Measurements from ENCODE around the gene R3HDML.

GRCh38 chr20:44370639-44371218, 33.9 kb downstream of the R3HDML start:
- TF ChIP-seq POLR2AphosphoS5 (IDR thresholded peaks at IDR 0.05; ENCODE audit: insufficient read depth in 1 of 2, low read depth in 1 of 2) (no peak), POLR2A (IDR thresholded peaks at IDR 0.05) (no peak)
- TF ChIP-seq, protein P1, sequence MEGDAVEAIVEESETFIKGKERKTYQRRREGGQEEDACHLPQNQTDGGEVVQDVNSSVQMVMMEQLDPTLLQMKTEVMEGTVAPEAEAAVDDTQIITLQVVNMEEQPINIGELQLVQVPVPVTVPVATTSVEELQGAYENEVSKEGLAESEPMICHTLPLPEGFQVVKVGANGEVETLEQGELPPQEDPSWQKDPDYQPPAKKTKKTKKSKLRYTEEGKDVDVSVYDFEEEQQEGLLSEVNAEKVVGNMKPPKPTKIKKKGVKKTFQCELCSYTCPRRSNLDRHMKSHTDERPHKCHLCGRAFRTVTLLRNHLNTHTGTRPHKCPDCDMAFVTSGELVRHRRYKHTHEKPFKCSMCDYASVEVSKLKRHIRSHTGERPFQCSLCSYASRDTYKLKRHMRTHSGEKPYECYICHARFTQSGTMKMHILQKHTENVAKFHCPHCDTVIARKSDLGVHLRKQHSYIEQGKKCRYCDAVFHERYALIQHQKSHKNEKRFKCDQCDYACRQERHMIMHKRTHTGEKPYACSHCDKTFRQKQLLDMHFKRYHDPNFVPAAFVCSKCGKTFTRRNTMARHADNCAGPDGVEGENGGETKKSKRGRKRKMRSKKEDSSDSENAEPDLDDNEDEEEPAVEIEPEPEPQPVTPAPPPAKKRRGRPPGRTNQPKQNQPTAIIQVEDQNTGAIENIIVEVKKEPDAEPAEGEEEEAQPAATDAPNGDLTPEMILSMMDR (IDR thresholded peaks at IDR 0.05): no peak

Data from vagina (tissue), 2 donors.